Esophagus mucosa (tissue), 1 donor: Measurements from ENCODE around the gene AP1B1. TPM values are rescaled to one million over a fixed set of nuclear protein-coding genes. Genes with fewer than 3 reads are reported as not detected.
"Not testable (repeated sequence)": the region's sequence is repeated elsewhere in the genome, so short reads cannot be mapped to it uniquely, and the experiment has no call there.

Source experiments
- ATAC-seq: fragments of 200-7000 bp; cut with Tn5 transposase; one replicate; pipeline ENCODE4 v1.9.1; 2020
- total RNA-seq: library from RNA; stranded (reverse); gene quantifications from one replicate; pipeline ENCODE4 v1.2.4, GENCODE V29; 2023
- donor health status: DM: yes; HTN: yes; CAD: no.

Gene AP1B1
- 80.8 TPM for total RNA-seq

DNA sequence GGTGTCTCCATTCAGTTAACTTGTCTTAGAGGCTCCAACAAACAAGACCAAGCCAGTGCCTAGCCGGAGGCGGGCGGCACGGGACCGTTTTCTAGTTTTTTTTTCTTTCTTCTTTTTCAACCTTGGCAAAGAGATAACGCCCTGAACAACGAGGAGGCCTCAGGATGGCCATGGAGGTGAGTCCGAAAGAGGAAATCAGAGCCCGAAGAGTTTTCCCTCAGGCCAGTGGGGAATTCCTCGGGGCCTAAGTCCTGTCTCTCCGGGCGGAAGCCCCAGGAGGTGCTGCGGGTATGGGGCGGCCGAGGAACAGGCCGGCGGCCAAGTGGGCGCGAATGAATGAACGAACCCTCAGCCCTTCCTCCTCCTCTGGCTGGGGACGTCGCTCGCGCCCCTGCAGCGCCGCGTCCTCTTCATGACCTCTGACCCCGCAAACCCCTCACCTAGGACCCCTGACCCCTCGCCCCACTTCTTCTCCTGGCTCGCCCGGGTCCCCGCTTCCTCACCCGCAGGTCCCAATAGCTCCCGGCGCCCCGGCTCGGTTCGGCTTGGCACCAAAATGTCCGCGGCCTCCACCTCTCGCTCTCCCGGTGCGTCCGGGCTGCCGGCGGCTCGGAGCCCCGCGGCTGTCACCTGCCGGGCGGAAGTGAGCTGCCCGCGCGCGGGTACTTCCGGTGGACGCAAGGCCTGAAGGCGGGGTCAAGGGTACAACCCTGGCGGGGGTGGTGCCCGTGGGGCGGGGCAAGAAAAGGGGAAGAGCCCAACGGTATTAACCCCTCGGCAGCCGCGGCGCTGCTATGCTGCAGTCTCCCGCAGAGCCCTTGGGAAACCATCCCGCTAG, at the start of gene AP1B1:
Gene AP1B1 (minus strand): TSS at position 650 of the 838 bp plus-strand sequence. CDS start 21,327 bp downstream, outside the sequence.
- ATAC-seq = peak; percentile 96

DNA sequence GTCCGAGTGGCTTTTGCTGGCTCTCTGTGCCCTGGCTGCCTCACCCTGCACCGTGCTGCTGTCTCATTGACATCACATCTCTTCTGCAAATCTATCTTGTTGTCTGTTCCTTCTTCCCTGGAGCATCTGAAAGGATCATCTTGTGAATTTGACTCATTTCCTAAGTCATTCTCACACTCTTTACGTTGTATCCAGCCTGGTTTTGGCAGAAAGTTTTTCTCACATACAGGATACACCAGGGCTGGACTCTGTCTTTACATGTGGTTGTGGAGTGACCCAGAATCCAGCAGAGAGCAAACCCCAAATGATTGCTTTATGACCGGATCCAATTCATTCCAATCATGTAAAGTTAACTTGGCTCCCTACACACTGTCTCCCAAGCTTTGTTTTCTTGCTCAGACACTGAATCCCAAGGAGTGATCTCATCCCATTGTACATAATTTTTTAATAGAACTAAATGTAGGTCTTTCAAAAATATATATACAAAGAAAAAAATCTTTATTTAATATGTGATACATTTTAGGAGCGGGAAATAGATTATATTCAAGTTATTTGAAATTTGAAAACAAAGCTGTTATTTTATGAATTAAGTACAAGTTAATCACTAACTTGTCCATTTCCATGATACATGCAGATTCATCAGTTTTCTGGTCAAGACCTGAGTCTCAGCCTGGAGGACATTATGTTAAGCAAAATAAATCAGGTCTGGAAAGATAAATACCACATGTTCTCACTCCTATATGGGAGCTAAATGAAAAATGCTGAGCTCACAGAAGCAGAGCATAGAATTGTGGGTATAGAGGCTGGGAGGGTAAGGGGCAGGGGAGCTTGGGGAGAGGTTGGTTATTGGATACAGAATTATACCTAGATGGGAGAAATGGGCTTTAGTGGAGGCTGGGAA, 47.1 kb upstream of the AP1B1 start:
- no peak for ATAC-seq

DNA sequence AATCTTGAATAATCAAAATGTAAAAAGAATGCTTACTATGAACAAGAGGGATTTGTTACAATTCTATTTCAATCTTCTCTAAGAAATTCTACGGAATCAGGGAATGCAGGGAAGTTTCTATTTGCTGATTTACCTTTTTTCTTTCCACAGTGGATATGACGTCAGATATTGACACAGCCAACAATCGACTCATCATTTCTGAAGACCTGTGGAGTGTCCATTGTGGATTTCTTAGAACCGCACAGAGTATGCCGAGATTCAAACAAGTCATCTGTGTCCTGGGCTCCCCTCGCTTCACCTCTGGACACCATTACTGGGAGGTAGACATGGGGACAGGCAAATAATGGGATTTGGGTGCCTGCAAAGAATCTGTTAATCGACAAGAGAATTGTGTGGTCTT, 45.9 kb upstream of the AP1B1 start:
- no peak for ATAC-seq

DNA sequence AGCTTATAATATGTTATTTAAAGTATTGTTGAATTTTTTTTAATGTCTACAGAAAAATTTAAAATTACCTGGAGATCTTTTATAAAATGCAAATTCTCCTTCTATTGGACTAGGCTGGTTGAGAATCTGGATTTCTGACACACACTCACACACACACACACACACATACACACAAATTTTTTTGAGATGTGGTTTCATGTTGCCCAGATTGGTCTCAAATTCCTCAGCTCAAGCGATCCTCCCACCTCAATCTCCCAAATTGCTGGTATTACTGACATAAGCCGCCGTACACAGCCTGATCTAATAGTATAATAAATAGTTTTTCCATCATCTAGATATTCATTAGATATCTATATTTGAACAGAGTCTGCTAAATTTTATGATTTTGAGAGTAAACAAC, 45.5 kb upstream of the AP1B1 start:
- no peak for ATAC-seq

DNA sequence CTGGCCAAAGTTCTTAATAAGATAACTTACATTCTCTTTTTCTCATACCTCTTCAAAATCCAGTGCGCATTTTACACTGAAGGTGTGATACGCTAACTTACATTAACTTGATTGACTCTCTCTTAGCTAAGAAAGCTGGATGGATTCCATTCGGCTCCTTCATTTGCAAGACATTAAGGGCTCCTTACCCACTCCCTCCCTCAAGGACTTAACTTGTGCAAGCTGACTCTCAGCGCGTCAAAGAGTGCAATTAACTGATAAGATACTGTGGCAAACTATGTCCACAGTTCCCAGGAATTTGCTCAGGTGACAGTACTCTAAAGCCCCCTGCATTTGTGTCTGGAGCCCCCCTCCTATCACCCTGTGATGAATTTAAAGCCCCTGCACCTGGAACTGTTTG, 43.6 kb upstream of the AP1B1 start:
- ATAC-seq = no peak

DNA sequence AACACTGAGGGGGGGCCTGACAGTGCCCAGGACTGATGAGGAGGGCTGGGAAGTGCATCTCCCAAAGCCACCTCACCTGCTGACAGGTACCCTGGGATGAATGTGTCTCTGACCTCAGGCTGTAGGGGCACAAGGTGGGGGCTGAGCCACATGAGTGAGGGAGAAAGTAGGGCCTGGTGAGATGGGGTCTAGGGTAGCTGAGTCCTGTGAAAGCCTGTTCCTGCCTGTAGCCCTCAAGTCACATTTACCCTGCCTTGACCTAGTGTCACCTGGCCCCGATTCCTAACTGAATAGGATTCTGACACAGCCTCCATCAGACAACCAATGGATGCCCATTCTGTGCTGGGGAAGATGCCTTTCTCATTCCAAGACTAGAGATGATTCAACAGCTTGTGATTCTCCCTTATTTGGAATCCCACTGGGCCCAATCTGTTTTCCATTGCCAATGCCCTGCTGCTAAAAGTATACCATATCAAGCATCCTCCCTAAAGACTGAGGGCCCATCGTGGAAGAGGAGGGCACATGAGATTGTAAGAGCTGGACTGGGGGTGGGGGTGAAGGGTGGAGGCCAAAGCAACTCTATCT, 38.9 kb upstream of the AP1B1 start:
- ATAC-seq = no peak

DNA sequence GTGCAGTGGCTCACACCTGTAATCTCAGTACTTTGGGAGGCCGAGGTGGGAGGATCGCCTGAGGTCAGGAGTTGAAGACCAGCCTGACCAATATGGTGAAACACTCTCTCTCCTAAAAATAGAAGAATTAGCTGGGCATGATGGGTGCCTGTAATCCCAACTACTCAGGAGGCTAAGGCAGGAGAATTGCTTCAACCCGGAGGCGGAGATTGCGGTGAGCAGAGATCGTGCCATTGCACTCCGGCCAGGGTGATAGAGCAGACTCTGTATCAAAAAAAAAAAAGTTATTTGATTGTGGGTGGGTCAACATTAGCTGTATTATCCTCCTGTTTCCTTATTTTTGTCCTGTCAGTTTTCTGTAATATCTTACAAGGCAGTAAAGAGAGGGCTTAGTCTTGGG, 38.1 kb upstream of the AP1B1 start:
- ATAC-seq = no peak

DNA sequence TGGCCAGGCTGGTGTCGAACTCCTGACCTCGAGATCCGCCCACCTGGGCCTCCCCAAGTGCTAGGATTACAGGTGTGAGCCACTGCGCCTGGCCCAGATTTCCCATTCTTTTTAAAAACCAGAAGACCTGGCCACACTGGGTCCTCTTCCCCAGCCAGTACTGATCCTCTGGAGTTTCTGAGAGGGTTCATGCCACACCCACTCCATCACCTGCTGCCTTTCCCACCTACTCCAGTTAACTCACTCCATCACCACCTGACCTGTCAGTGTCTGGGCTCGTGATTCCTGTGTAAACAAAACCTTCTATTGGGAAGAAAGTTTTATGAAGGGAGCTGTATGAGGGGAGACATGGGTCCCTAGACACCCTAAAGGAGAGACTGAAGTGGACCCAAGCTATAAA, 30.3 kb upstream of the AP1B1 start:
- ATAC-seq = not testable (repeated sequence)

DNA sequence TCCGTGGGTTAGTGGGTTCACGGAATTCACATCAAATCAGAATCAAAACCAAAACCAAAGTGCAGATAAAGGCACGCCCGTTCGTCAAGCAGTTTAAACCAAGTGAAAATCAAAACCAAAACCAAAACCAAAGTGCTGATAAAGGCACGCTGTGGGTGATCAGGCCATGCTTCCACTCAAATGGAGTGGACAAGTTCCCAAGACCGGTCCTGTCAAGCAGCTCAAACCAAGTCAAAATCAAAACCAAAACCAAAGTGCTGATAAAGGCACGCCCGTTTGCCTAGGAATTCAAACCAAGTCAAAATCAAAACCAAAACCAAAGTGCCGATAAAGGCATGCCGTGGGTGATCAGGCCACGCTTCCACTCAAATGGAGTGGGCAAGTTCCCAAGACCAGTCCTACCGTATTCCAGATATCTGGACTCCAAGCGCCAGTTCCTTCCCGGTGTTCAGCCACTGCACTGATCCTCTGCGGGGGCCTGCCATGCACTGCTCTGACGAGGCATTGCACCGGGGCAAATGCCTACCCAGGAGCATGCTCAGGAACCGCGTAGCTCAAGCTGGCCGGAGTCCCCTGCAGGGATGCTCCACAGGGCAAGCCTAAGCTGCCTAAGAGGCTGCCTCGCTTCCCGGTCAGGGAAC, 26.7 kb upstream of the AP1B1 start:
- ATAC-seq = peak; percentile 51

DNA sequence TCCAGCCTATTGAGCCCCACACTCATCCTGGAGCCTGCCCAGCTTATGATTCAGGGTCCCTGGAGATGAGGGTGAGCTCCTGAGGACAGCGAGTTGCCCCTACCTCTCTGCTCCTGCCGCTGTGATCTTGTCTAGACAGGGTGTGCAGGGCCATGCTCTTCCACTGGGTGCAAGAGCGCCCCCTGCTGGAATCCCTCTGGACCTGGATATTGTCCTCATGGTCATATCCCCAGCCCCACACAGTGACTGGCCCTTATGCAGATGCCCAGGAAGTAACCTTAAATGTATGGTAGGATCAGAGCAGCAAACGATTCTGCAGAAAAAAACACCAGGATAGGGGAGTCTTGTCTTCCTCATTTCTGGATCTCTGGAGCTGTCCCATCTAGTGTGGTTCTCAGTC, 24.4 kb upstream of the AP1B1 start:
- ATAC-seq = peak; percentile 67

DNA sequence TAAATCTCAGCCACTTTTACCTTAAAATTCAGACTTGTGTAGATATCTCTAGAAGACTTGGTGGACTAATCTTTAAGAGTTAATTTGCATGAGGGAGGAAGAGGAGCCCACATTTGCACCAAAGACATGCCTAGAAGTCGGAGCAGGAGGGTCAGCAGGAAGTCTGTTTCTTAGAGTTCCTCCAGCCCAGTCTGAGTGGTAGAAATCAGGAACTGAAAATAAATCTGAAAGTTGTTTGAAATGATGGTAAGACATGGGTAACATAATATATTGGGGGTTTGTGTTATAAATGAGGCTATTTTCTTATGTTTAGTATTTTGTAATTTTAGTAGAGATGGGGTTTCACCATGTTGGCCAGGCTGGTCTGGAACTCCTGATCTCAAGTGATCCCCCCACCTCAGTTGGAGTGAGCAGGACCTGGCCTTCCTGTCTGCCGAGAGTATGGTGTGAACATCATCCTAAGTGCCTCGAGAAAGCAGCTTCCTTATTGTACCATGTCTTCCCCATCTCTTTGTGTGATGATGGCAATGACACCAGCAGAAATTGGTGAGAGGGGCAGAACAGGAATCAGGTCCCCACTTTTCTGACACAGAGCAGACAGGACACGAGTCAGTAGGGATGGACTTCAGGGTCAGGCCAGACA, 23.3 kb upstream of the AP1B1 start:
- ATAC-seq = not testable (repeated sequence)

DNA sequence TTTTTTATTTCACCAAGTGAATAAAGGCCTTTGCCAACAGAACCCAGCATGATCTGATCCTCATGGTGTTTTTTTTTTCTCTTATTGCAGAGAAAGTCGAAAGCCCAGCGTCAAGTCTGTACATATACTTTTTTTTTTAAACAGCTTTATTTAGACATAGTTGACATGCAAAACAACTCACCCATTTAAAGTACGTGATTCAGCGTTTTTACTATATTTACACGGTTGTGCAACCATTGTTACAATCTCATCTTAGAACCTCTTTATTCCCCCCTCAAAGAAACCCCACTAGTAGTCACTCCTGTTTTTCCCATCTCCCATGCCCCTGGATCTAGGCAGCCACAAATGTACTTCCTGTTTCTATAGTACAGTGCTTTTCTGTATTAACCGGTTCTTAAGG, 20.6 kb upstream of the AP1B1 start:
- no peak for ATAC-seq

DNA sequence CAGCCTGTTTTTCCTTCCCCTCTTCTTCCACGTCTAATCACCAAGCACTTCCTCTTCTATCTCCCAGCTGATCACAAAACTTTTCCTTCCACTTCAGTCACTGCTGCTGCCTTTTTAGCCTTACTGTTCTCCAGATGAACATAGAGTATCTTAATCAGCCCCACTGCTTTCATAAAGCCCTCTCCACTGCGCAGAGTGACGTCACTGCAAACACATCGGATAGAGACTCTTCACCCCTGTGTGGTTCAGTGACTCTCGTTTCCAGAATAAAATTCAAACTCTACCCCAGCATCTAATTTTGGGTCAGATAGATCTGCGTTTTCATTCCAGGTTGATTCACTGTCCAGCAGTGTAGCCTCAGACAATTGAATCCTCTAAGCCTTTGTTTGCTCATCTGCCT, 13.2 kb upstream of the AP1B1 start:
- not testable (repeated sequence) for ATAC-seq

DNA sequence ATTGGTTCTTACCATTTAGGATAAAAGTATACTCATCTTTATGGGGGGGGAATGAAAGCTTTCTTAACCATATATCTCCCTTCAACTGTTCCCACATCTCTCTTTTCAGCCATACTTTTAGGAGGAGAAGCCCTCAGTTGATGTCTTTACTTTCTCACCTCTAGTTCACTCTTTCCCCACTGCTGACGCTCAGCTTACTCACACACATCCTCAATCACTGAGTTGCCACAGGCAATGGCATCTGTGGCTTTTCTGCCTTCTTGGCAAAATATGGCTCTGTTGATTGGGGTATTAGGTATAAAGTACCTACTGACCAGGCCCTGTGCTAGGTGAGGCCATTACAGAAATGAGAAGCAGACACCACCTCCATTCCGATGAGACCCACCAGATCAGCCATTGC, 12.2 kb upstream of the AP1B1 start:
- no peak for ATAC-seq

DNA sequence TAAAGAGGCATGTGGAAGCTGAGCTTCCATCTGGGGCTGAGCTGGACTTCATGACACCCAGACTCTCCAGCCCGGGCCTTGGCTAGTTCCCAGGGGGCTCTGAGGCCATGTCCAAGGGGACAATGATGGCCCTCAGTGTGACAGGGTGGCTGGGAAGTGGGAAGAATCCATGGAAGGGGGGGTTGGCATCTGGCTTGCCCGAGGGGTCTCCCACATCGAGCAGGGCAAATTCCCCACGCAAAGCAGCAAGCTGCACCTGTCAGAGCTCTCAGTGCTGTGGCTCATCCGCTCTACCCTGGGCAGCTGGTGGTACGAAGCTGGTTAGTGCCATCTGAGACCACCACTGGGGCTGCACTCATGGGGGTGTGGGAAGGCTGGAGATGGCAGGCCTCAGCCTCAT, 9.4 kb upstream of the AP1B1 start:
- no peak for ATAC-seq

DNA sequence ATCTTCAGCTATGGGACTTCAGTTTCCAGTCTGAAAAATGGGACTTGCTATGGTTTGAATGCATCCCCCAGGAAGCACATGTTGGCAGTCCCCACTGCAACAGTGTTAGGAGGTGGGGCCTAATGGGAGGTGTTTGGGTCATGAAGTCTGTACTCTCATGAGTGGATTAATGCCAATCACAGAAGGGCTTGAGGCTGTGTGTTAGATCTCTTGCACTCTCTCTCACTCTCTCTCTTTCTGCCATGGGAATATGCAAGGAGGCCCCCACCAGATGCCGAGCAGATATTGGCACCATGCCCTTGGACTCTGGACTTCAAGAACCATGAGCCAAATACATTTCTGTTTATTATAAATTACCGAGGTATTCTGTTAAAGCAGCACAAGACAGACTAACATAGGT, 7.8 kb upstream of the AP1B1 start:
- no peak for ATAC-seq

DNA sequence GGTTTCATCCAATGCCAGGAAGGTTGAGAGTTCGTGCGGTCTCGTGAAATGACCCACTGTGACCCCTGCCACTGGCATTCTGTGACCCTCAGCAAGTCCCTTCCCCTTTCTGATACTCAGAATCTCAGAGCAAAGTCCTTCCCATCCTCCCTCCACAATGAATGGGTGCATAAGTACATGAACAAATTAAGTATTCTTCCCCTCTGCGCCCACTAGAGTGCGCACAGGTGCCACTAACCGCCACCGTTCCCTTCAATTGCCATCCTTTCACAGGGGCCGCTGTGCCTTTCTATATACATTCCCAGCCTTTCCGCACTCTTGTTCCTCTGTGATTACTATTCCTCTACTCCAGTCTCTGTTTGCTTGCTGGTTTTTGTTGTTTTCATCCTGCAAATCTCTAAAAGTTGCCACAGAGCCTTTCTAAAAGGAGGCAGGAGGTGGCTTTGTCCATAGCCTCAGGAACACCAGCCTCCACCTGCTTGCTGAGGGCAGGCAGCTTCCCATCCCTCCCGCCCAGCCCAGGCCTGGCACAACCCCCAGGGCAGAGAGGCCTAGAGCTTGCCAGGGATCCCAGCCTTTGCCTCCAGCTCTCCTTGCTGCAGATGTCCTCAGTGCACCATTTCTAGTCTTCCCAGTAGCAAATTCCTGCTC, 6.7 kb upstream of the AP1B1 start:
- peak; percentile 79 for ATAC-seq

DNA sequence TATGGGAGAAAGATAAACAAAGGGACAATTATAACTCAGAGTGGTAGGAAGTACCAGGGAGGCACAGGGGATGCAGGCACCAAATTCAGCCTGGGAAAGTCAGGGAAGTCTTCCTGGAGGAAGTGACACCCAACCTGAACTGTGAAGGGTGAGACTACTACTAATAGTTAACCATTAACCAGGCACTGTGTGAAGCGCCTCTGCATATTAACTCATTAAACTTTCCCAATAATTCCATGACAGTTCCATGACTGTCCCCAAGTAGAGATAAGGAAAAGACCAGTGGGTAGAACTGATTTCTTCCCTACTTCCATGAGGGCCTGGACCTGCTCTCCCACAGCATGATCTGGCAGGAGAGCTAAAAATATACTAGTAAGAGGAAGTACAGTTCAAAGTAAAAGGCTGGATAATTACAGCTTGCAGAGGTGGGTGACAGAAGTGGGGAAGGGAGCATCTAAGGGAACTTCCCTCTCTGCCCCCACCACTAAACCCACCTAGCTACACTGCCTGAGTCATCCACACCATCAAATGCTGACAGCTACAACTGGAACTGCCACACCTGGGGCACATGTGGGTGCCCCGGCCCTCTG, 4.7 kb upstream of the AP1B1 start:
- ATAC-seq = no peak

DNA sequence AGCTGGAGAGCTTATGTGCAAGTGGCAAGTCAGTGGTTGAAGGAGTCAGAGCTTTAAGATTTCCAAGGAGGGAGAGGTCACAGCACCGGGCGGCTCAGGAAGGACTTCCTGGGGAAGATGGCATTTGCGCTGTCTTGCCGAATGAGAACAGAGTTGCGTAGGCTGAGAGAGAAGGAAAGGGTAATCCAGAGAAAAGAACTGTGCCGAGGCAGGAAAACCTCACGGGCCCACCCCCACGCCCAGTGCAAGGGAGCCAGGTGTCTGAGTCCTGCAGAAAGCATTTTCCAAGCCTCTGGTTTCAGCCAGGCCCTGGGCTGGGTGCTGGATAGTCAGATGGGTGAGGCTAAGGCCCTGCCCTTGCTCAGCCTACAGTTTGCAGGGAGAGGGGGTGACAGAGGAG, 3.2 kb upstream of the AP1B1 start:
- ATAC-seq = no peak

DNA sequence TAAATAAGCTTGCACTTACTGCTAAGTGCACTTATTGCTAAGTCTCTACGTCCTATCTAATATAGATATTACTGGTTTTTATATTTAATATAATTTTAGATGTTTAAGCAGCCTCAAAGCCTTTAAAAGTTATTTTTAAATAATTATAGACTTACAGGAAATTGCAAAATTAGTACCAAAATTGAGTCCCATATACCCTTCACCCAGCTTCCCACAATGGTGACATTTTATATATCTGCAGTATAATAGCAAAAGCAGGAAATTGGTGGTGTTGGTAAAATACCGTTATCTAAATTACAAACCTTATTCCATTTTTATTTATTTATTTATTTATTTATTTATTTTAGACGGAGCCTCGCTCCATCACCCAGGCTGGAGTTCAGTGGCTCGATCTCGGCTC, 1.9 kb upstream of the AP1B1 start:
- ATAC-seq = no peak

DNA sequence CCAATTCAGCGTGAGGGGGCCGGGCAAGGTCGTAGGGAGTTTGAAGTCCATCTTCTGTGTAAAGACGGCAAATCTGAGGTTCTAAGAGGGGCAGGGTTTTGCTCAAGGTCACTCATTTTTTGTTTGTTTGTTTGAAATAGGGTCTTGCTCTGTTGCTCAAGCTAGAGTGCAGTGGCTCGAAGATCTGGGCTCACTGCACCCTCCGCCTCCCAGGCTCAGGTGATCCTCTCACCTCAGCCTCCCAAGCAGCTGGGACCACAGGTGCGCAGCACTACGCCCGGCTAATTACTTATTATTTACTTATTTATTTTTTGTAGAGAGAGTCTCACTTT, 355 bp upstream of the AP1B1 start:
- ATAC-seq = peak; percentile 1

DNA sequence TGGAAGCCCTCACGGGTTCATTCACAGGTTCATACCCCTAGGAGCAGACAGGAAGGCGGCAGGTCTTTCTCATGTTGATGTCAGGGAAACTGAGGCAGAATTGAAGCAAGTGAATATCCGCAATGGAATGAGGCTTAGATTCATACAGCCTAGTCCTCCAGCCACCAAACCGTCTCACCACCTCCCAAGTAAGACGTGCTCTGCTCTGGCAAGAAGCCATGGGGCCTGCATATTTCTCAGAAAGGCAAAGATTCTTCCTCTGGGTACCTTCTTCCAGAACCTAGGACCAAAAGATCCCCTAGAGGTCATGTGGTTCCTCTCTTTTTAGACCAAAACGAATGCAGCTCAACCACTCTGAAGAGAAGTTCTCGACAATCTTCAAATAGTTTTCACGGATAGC, 1.7 kb downstream of the AP1B1 start:
- ATAC-seq = no peak
